H9 (cell line): ENCODE measurements around the gene RBM4B. TPM values are rescaled to one million over a fixed set of nuclear protein-coding genes. Genes with fewer than 3 reads are reported as not detected.

ENCODE experiments used
- DNase-seq: peaks from one replicate; pipeline ENCODE4 v3.0.0-alpha.2; 2017
- H2AFZ ChIP-seq: one replicate; pipeline ENCODE4 v1.6.1; 2013; ENCODE audit warnings: mild to moderate bottlenecking, low read length, control low read depth, moderate library complexity
- H2AK5ac ChIP-seq: 2 replicates; pipeline ENCODE4 v1.6.1; 2013; ENCODE audit warnings: low read length, control low read depth, mixed read lengths; ENCODE audit not compliant: insufficient read length
- H2BK120ac ChIP-seq: one replicate; pipeline ENCODE4 v1.6.1; 2013; ENCODE audit warnings: low read depth, mild to moderate bottlenecking, low read length, control low read depth, inconsistent platforms; ENCODE audit not compliant: poor library complexity, severe bottlenecking
- H2BK12ac ChIP-seq: 2 replicates; pipeline ENCODE4 v1.6.1; 2013; ENCODE audit warnings: low read length, control low read depth, mixed read lengths, low read depth; ENCODE audit not compliant: insufficient read length
- H2BK15ac ChIP-seq: 2 replicates; pipeline ENCODE4 v1.6.1; 2013; ENCODE audit warnings: low read depth, low read length, control low read depth
- H2BK20ac ChIP-seq: one replicate; pipeline ENCODE4 v1.6.1; 2013; ENCODE audit warnings: low read depth, mild to moderate bottlenecking, low read length, control low read depth, inconsistent platforms; ENCODE audit not compliant: poor library complexity, severe bottlenecking
- H2BK5ac ChIP-seq: 2 replicates; pipeline ENCODE4 v1.6.1; 2013; ENCODE audit warnings: low read length, control low read depth, mixed read lengths; ENCODE audit not compliant: insufficient read length
- H3K14ac ChIP-seq: 2 replicates; pipeline ENCODE4 v1.6.1; 2013; ENCODE audit warnings: low read length, control low read depth; ENCODE audit not compliant: insufficient read depth
- H3K18ac ChIP-seq: 2 replicates; pipeline ENCODE4 v1.6.1; 2013; ENCODE audit warnings: low read depth, mild to moderate bottlenecking, mixed read lengths, low read length, control low read depth; ENCODE audit not compliant: insufficient read length
- H3K23ac ChIP-seq: 2 replicates; pipeline ENCODE4 v1.6.1; 2013; ENCODE audit warnings: low read length, control low read depth, mixed read lengths, low read depth; ENCODE audit not compliant: insufficient read length
- H3K23me2 ChIP-seq: 2 replicates; pipeline ENCODE4 v1.6.1; 2013; ENCODE audit warnings: low read depth, mild to moderate bottlenecking, mixed read lengths, low read length, control low read depth; ENCODE audit not compliant: insufficient read length, poor library complexity, severe bottlenecking
- H3K27ac ChIP-seq: 2 replicates; pipeline ENCODE4 v1.5.1; 2013; ENCODE audit warnings: low read length, control low read depth, mixed read lengths, low read depth; ENCODE audit not compliant: insufficient read length
- H3K27me3 ChIP-seq: 2 replicates; pipeline ENCODE4 v1.6.1; 2013; ENCODE audit warnings: low read length, control low read depth, inconsistent platforms; ENCODE audit not compliant: insufficient read depth
- H3K4ac ChIP-seq: 2 replicates; pipeline ENCODE4 v1.6.1; 2013; ENCODE audit warnings: low read depth, mild to moderate bottlenecking, control low read depth, inconsistent platforms, low read length, moderate library complexity
- H3K4me1 ChIP-seq: 2 replicates; pipeline ENCODE4 v1.6.1; 2013; ENCODE audit warnings: low read length, control low read depth, inconsistent platforms; ENCODE audit not compliant: insufficient read depth
- H3K4me2 ChIP-seq: 2 replicates; pipeline ENCODE4 v1.6.1; 2013; ENCODE audit warnings: low read length, control low read depth, mixed read lengths; ENCODE audit not compliant: insufficient read length, insufficient read depth
- H3K56ac ChIP-seq: 2 replicates; pipeline ENCODE4 v1.6.1; 2013; ENCODE audit warnings: low read depth, mild to moderate bottlenecking, mixed read lengths, low read length, control low read depth; ENCODE audit not compliant: insufficient read length
- H3K79me1 ChIP-seq: 2 replicates; pipeline ENCODE4 v1.6.1; 2013; ENCODE audit warnings: low read depth, mild to moderate bottlenecking, moderate library complexity, low read length, control low read depth, inconsistent platforms; ENCODE audit not compliant: insufficient read depth, poor library complexity, severe bottlenecking
- H3K79me2 ChIP-seq: 2 replicates; pipeline ENCODE4 v1.6.1; 2013; ENCODE audit warnings: low read length, control low read depth, inconsistent platforms; ENCODE audit not compliant: insufficient read depth
- H3K9ac ChIP-seq: 2 replicates; pipeline ENCODE4 v1.6.1; 2013; ENCODE audit warnings: low read length, control low read depth, mixed read lengths; ENCODE audit not compliant: insufficient read length; ENCODE audit errors: extremely low read depth
- H3K9me3 ChIP-seq: one replicate; pipeline ENCODE4 v1.6.1; 2013; ENCODE audit warnings: low read depth, low read length, inconsistent platforms; ENCODE audit not compliant: control insufficient read depth
- H3T11ph ChIP-seq: one replicate; pipeline ENCODE4 v1.6.1; 2013; ENCODE audit warnings: mild to moderate bottlenecking, low read length, control low read depth, inconsistent platforms
- H4K20me1 ChIP-seq: one replicate; pipeline ENCODE4 v1.6.1; 2013; ENCODE audit not compliant: control insufficient read depth, insufficient read length, insufficient read depth
- H4K5ac ChIP-seq: 2 replicates; pipeline ENCODE4 v1.6.1; 2013; ENCODE audit warnings: low read depth, mild to moderate bottlenecking, mixed read lengths, low read length, control low read depth; ENCODE audit not compliant: insufficient read length
- H4K8ac ChIP-seq: replicated peaks from 2 replicates; pipeline ENCODE4 v1.6.1; 2013; ENCODE audit warnings: low read length, control low read depth, mixed read lengths, low read depth; ENCODE audit not compliant: insufficient read length
- H4K91ac ChIP-seq: 2 replicates; pipeline ENCODE4 v1.6.1; 2013; ENCODE audit warnings: low read depth, mild to moderate bottlenecking, moderate library complexity, mixed read lengths, low read length, control low read depth; ENCODE audit not compliant: insufficient read length
- H3K27ac Mint-ChIP-seq, 3 experiments: 2 replicates in 2 of 3; 3 replicates in 1 of 3; pipeline ENCODE4 v1.8.0; 2020 to 2021; ENCODE audit warnings: mixed read lengths in 3 of 3, mild to moderate bottlenecking in 1 of 3, moderate library complexity in 1 of 3
- H3K27me3 Mint-ChIP-seq: 2 replicates; pipeline ENCODE4 v1.8.0; 2021; ENCODE audit warnings: low read depth, mild to moderate bottlenecking, moderate library complexity, mixed read lengths
- H3K36me3 Mint-ChIP-seq, 3 experiments: 2 replicates in 2 of 3; 3 replicates in 1 of 3; pipeline ENCODE4 v1.8.0; 2020 to 2021; ENCODE audit warnings: low read depth in 3 of 3, mixed read lengths in 3 of 3; ENCODE audit not compliant: insufficient read depth in 1 of 3
- H3K4me1 Mint-ChIP-seq, 2 experiments: 2 replicates each; pipeline ENCODE4 v1.8.0; 2020; ENCODE audit warnings: mixed read lengths in 2 of 2
- H3K4me3 Mint-ChIP-seq, 2 experiments: 2 replicates in 1 of 2; 3 replicates in 1 of 2; pipeline ENCODE4 v1.8.0; 2020 to 2021; ENCODE audit warnings: mild to moderate bottlenecking in 2 of 2, mixed read lengths in 2 of 2, moderate library complexity in 1 of 2
- H3K9me3 Mint-ChIP-seq, 2 experiments: 2 replicates in 1 of 2; 3 replicates in 1 of 2; pipeline ENCODE4 v1.8.0; 2020; ENCODE audit warnings: mild to moderate bottlenecking in 2 of 2, mixed read lengths in 2 of 2, moderate library complexity in 1 of 2
- CTCF ChIP-seq: fragments of 200-600 bp; sonication (generic); conservative IDR thresholded peaks from 3 replicates; pipeline ENCODE4 v1.8.0; 2021; ENCODE audit warnings: antibody characterized with exemption, mild to moderate bottlenecking
- WGBS: extraction: QIAGEN DNeasy Blood & Tissue Kit; methylation state at CpG from one replicate; pipeline ENCODE4 v1.1.7; 2013; ENCODE audit warnings: missing lambda C conversion rate, low lambda C conversion rate, mixed read lengths; ENCODE audit not compliant: insufficient read length; ENCODE audit errors: extremely low coverage; 5-methylcytosine and 5-hydroxymethylcytosine counted together
- total RNA-seq: library from RNA; stranded (reverse); gene quantifications from 2 replicates; pipeline ENCODE4 v1.2.1, GENCODE V29; 2021

The RBM4B gene
- total RNA-seq, 1 experiment from 2014 or later: 34.0 TPM

GRCh38 chr11:66629356-66629755, 48.3 kb downstream of the RBM4B start:
- Histone ChIP-seq H2AK5ac (no peak overlapping the region), H4K20me1 (peaks cover 2% of the 10 kb centered on the region), H3K18ac (no peak overlapping the region), H2AFZ (no peak overlapping the region), H3K4me2 (no peak overlapping the region), H3K23ac (no peak overlapping the region), H2BK12ac (no peak overlapping the region), H3K23me2 (no peaks in the 10 kb centered on the region), H2BK15ac (no peak overlapping the region), H3K14ac (no peak overlapping the region), H4K8ac (no peak overlapping the region), H3K79me1 (peaks cover 12% of the 10 kb centered on the region), H3K27ac (no peak overlapping the region), H2BK120ac (no peak overlapping the region), H2BK20ac (no peak overlapping the region), H3K4ac (no peak overlapping the region), H3K79me2 (peaks cover 40% of the 10 kb centered on the region; the same call in 1 of the 2 replicates), H3K4me1 (no peaks in the 10 kb centered on the region), H4K5ac (no peak overlapping the region), H4K91ac (no peak overlapping the region), H3K9ac (no peak overlapping the region), H2BK5ac (no peak overlapping the region), H3T11ph (no peak overlapping the region), H3K56ac (no peak overlapping the region), H3K27me3 (no peaks in the 10 kb centered on the region), H3K9me3 (no peaks in the 10 kb centered on the region)
- no peak for DNase-seq
- Mint-ChIP-seq H3K27ac (no peak overlapping the region; a peak in 1 of 7 replicates), H3K27me3 (no peaks in the 10 kb centered on the region), H3K36me3 (peaks cover 59 to 84% (median 75%) of the 10 kb centered on the region in 3 experiments; a peak in 6 of 7 replicates), H3K9me3 (no peaks in the 10 kb centered on the region), H3K4me3 (no peak overlapping the region), H3K4me1 (peaks cover 0 to 4% of the 10 kb centered on the region in 2 experiments; a peak in 2 of 4 replicates)
- WGBS: no CpG with 5 or more reads among the region's 2 CpGs
- no peak for TF ChIP-seq CTCF
